COLO829 (cell line): ENCODE results near the gene PDCD1LG2.

Source experiments
- DNase-seq: peaks from one replicate; pipeline ENCODE4 v3.0.0; 2012; ENCODE audit warnings: low spot score

The PDCD1LG2 gene

GRCh38 chr9:5531101-5531882 is 21.0 kb downstream of the PDCD1LG2 start:
- DNase-seq = no peak

DNA sequence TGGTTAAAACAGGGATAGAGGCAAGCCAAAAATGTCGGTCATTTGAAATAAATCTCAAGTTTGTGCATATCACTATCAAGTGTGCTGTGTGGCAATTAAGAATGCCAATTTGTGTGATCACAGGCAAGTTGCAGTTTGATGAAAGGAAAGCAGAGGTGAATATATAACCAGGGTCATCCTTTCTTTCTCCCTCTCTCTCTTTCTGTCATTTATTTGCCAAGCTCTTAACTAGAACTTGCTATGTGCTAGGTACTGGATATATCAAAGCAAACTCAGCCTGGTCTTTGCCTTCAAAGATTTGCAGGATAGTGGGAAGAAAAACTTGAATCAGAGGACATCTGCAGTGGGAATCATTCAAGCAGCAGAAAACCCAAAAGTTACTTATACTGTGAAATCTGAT is 22.0 kb downstream of the PDCD1LG2 start:
- DNase-seq = no peak

DNA sequence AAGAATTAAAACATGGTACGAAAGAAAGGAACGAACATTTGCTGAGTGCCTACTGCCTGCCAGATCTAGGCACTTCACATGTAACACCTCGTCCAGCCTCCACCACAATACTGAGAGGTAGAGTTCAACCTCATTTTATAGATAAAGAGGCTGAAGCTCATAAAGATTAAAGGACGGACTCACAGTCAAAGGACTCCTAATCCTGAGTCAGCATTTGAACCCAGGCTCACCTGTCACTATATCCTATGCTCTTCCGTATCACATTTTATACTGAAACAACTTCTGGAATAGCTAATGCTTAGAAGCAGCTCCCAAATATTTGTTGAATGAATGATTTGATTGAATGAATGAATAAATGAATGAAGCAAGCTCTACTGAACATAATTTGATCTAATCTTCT is 22.5 kb downstream of the PDCD1LG2 start:
- DNase-seq = no peak

- DNase-seq = no peak
These were observed 26.4 kb downstream of the PDCD1LG2 start for GRCh38 chr9:5536684-5537083.

- DNase-seq = no peak
These were observed 33.8 kb downstream of the PDCD1LG2 start for GRCh38 chr9:5543875-5544702.

GRCh38 chr9:5549658-5550650 is 39.6 kb downstream of the PDCD1LG2 start:
- no peak for DNase-seq

DNA sequence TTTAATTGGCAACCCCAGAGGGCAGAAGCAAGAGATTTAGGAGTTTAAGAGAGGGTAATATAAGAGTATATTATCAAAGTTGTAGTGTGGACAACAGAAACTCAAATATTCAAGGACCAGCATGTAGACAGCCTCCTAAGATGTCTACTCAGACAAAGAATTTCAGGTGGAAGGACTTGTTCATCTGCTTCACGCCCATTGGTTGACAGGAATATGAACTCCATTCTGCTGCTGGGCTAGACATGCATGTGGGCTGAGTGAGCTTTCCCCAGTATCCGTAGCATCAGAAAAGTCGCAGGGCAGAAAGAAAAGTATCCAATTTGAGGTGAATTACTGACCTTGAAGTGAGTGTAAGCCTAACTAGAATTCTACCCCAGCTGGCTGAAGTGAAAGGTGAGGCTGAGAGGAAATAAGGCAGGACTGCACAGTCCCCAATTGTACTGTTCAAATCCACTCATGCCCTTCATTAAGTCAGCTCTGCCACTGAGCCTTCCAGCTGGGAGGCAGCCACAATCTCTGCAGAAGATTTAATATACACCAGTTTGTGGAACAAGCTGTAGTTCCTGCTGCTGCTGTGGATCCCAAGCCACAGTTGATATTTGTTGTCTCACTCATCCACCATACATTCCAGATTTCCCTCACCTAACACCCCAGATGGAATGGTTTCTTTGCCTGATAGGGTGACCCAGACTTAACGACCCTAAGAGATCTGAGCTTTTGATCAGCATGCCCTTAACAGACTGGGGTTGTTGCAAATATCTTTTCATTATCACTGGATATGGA is 41.2 kb downstream of the PDCD1LG2 start:
- no peak for DNase-seq

DNA sequence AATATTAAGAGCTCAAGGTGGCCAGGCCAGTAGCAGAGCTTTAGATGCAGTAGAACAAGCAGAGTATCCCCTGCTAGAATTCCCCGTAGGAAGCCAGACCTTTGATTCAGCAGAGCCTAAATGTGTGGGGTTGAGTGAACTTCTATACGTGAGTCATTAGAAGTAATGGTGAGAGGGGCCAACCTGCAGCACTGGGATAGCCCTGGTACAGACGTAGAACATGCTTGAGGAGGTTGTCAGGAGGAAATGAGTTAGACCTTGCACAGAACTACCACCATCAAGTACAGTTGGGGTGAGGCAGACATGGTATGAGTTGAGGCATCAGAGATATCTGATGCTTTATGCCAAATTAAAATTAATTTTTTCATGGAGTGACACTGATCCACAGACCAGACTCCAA is 42.0 kb downstream of the PDCD1LG2 start:
- DNase-seq = no peak

- DNase-seq = no peak
These were observed 42.9 kb downstream of the PDCD1LG2 start for GRCh38 chr9:5553211-5553610.

- no peak for DNase-seq
These were observed 43.9 kb downstream of the PDCD1LG2 start for GRCh38 chr9:5554254-5554653.

DNA sequence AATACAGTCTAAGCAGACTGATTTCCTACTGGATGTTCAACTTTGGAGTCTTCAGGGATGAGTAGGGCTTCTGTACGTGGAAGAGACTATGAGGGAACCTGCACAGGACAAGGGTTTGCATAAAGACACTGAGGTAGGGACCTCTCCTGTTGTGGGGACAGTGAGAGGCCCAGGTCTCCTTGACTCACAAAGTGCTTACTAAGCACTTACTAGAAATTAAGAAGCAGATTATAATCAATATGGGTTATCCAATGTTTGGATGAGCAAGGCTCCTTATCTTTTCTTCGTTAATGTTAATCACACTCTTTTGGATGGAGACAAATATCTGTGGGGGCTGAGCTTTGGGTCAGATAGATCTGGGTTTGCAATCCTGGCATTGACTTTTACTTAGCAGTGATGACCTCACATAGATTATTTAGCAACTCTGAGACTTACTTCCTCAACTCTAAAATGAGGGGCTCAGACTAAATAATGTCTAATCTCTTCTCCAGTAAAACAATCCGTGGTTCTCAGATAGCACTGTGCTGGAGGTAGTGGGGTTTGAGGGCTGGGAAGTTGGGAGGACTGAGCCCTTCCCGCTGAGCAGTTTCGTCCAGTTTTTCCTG is 45.9 kb downstream of the PDCD1LG2 start:
- no peak for DNase-seq

DNA sequence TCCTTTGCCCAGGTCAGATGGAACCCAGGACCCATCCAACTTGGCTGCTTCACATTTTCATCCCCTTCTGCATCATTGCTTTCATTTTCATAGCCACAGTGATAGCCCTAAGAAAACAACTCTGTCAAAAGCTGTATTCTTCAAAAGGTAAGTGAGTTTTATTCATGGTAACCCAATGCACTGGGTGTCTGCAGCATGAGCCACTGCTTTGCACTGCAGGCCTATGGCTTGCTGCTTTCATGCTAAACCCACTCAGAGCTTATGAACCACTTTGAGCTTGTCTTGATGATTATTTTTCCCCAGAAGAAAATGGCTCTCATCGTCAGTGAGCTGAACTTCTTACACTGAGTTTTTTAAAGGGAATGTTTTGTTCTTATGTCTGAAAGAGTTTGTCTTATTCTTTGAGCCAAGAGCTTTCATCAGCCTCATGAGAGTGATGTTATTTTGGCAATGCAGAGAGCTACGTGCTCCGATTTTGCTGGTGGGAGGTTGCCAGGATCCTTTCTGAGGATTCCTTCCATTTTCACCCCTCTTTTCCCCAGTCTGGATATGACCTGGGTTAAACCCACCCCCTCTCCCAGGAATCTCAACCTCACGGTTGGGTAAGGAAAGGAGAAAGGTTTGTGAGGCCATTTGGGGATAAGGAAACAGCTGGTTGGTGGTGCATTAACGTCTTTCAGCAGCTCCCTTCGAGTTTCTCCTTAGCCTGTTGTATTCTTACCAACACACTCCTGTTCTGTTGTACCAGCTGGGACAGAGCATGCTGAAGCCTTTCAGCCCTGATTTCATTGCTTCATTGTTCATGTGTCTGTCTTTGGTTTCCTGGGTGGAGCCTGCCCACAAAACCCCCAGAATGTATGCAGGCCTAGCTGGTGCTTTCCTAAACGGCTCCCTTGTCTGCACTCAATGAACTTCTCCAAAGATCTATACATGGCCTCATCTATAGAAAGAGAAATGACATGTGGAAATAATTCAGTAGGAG is 47.6 kb downstream of the PDCD1LG2 start:
- DNase-seq = no peak

GRCh38 chr9:5559659-5560058 is 49.3 kb downstream of the PDCD1LG2 start:
- no peak for DNase-seq

GRCh38 chr9:5560443-5561100 is 50.2 kb downstream of the PDCD1LG2 start:
- DNase-seq = no peak

- no peak for DNase-seq
These were observed 51.6 kb downstream of the PDCD1LG2 start for GRCh38 chr9:5561828-5562488.

GRCh38 chr9:5562806-5563416 is 52.6 kb downstream of the PDCD1LG2 start:
- DNase-seq = peak; percentile 16

DNA sequence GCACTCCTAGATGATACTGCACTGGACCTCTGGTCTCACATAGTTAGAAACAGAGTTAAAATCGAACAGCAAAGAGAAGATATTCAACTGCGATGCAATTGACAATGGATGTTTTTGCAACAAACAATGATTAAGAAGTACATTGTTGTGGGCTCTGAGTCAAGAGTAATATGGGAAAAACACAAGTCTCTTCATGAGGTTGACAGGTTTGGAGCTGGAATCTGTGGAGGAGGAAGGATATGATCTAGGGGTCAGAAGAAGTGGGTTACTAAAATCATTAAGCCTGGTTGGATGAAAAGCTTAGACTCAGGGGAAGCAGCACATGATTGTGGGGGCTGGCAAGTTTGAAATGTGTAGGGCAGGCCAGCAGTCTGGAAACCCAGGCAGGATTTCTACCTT is 53.1 kb downstream of the PDCD1LG2 start:
- DNase-seq = no peak

- no peak for DNase-seq
These were observed 53.6 kb downstream of the PDCD1LG2 start for GRCh38 chr9:5563886-5564285.
